Left lung (tissue), 10 donors: ENCODE results near the gene NANS. TPM values are rescaled to one million over a fixed set of nuclear protein-coding genes. Genes with fewer than 3 reads are reported as not detected.

Experiments used
- ATAC-seq: fragments of 200-7000 bp; cut with Tn5 transposase; one replicate; pipeline ENCODE4 v1.9.1; 2020; ENCODE audit warnings: moderate library complexity
- DNase-seq, 4 donors: peaks; one replicate each; pipeline ENCODE4 v3.0.0-alpha.2; 2013 to 2020
- H3K27ac ChIP-seq, 2 donors: fragments of 200-600 bp; sonication (generic) in 1 of 2; one replicate each; pipeline versions ENCODE4 v1.5.0 to v1.8.0; 2020 to 2021
- H3K27me3 ChIP-seq, 2 donors: fragments of 200-600 bp; sonication (generic) in 1 of 2; one replicate each; pipeline versions ENCODE4 v1.5.0 to v1.8.0; 2020 to 2021
- H3K36me3 ChIP-seq, 2 donors: fragments of 200-600 bp; sonication (generic) in 1 of 2; one replicate each; pipeline versions ENCODE4 v1.5.0 to v1.8.0; 2020 to 2021
- H3K4me1 ChIP-seq, 2 donors: fragments of 200-600 bp; one replicate each; pipeline ENCODE4 v1.8.0; 2021
- H3K4me3 ChIP-seq, 2 donors: fragments of 200-600 bp; sonication (generic) in 1 of 2; one replicate each; pipeline versions ENCODE4 v1.5.0 to v1.8.0; 2020 to 2021; ENCODE audit warnings: mild to moderate bottlenecking in 1 of 2
- H3K9me3 ChIP-seq, 2 donors: fragments of 200-600 bp; sonication (generic) in 1 of 2; one replicate each; pipeline versions ENCODE4 v1.5.0 to v1.8.0; 2020 to 2021
- intact Hi-C, 2 donors: fragments of 100-400 bp; cut with DNase I; formaldehyde crosslinking; loops; one replicate each; pipeline versions ENCODE4 v1.11.2 to v1.14.2; 2022
- polyA plus RNA-seq, 6 donors: library from polyadenylated mRNA; unstranded; fragments of 120-200 nt; gene quantifications; one replicate each; pipeline ENCODE4 v1.2.1, GENCODE V29; 2013; ENCODE audit not compliant: insufficient read length in 6 of 6
- total RNA-seq, 2 donors: library from RNA; stranded (reverse); fragmentation: NEBNext Ultra II Directional; extraction: Animal tissue kit (Norgen Biotek cat#: 25700); gene quantifications; one replicate each; pipeline ENCODE4 v1.2.1, GENCODE V29; 2021
- TF ChIP-seq, protein P1 (sequence below), 2 donors: fragments of 200-600 bp; sonication (generic) in 1 of 2; IDR thresholded peaks; one replicate each; pipeline versions ENCODE4 v1.5.0 to v1.8.0; 2021; ENCODE audit warnings: antibody characterized with exemption in 2 of 2
- donor health status: DM: no; HTN: yes; CAD: no.
- donor health status: DM: no; HTN: no; CAD: no.

Gene NANS
- total and polyA plus RNA-seq, 8 donors: 35.6 to 72.0 (median 40.4) TPM

GRCh38 chr9:98050351-98050750 lies 6.2 kb upstream of the NANS start:
- Histone ChIP-seq H3K27me3 (no peaks in the 10 kb centered on the region), H3K36me3 (no peaks in the 10 kb centered on the region), H3K4me3 (no peak overlapping the region), H3K27ac (no peak overlapping the region), H3K9me3 (no peaks in the 10 kb centered on the region), H3K4me1 (peaks cover 0 to 11% of the 10 kb centered on the region in 2 donors)
- TF ChIP-seq, protein P1, sequence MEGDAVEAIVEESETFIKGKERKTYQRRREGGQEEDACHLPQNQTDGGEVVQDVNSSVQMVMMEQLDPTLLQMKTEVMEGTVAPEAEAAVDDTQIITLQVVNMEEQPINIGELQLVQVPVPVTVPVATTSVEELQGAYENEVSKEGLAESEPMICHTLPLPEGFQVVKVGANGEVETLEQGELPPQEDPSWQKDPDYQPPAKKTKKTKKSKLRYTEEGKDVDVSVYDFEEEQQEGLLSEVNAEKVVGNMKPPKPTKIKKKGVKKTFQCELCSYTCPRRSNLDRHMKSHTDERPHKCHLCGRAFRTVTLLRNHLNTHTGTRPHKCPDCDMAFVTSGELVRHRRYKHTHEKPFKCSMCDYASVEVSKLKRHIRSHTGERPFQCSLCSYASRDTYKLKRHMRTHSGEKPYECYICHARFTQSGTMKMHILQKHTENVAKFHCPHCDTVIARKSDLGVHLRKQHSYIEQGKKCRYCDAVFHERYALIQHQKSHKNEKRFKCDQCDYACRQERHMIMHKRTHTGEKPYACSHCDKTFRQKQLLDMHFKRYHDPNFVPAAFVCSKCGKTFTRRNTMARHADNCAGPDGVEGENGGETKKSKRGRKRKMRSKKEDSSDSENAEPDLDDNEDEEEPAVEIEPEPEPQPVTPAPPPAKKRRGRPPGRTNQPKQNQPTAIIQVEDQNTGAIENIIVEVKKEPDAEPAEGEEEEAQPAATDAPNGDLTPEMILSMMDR (IDR thresholded peaks at IDR 0.05): no peak
- ATAC-seq (no peak), DNase-seq (no peak)
- intact Hi-C loops: no loop called here

GRCh38 chr9:98054376-98054951 lies 2.1 kb upstream of the NANS start:
- DNase-seq: no peak
- intact Hi-C loops: no loop called here
- no peak for ATAC-seq
- H3K4me1 ChIP-seq: peaks cover 6 to 30% of the 10 kb centered on the region in 2 donors
- H3K9me3 ChIP-seq: no peaks in the 10 kb centered on the region
- no peak overlapping the region for H3K27ac ChIP-seq
- peaks cover 0 to 5% of the 10 kb centered on the region in 2 donors for H3K36me3 ChIP-seq
- no peak overlapping the region for H3K4me3 ChIP-seq
- no peaks in the 10 kb centered on the region for H3K27me3 ChIP-seq
- TF ChIP-seq, protein P1 (IDR thresholded peaks at IDR 0.05): no peak

GRCh38 chr9:98057138-98057799 lies 737 bp downstream of the NANS start:
- H3K27ac ChIP-seq: peak overlapping the region; percentile 94 to 99
- peaks cover 0 to 27% of the 10 kb centered on the region in 2 donors for H3K36me3 ChIP-seq
- ATAC-seq (peak; percentile 5), DNase-seq (peak in 1 of 4 donors; percentile 18)
- H3K27me3 ChIP-seq: no peaks in the 10 kb centered on the region
- intact Hi-C loops: no loop called here
- H3K4me3 ChIP-seq: peak overlapping the region; percentile 86 to 92
- peaks cover 6 to 39% of the 10 kb centered on the region in 2 donors for H3K4me1 ChIP-seq
- H3K9me3 ChIP-seq: no peaks in the 10 kb centered on the region
- TF ChIP-seq, protein P1 (IDR thresholded peaks at IDR 0.05): no peak

DNA sequence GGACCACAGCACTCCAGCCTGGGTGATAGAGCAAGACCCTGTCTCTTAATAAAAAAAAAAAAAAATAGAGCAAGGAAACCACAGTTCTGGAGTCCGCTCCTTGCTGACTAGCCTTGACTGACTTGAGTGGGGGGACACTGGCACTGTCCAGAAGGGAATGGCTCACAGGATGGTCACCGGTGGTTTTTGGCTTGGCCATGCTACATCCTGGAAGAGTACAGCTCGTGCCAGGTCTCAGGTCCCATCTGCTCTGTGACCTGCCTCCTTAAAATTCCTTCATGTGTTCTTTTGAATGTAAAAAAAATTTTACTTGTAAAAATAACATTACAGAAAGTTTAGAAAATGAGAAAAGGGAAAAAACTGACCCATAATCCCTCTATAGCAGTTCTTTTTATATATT lies 5.6 kb downstream of the NANS start:
- intact Hi-C loops: no loop called here
- H3K27me3 ChIP-seq: no peaks in the 10 kb centered on the region
- DNase-seq: no peak
- H3K9me3 ChIP-seq: no peaks in the 10 kb centered on the region
- TF ChIP-seq, protein P1 (IDR thresholded peaks at IDR 0.05): no peak
- H3K4me1 ChIP-seq: peaks cover 6 to 34% of the 10 kb centered on the region in 2 donors
- no peak for ATAC-seq
- H3K36me3 ChIP-seq: peaks cover 0 to 75% of the 10 kb centered on the region in 2 donors
- H3K27ac ChIP-seq: no peak overlapping the region
- H3K4me3 ChIP-seq: no peak overlapping the region

DNA sequence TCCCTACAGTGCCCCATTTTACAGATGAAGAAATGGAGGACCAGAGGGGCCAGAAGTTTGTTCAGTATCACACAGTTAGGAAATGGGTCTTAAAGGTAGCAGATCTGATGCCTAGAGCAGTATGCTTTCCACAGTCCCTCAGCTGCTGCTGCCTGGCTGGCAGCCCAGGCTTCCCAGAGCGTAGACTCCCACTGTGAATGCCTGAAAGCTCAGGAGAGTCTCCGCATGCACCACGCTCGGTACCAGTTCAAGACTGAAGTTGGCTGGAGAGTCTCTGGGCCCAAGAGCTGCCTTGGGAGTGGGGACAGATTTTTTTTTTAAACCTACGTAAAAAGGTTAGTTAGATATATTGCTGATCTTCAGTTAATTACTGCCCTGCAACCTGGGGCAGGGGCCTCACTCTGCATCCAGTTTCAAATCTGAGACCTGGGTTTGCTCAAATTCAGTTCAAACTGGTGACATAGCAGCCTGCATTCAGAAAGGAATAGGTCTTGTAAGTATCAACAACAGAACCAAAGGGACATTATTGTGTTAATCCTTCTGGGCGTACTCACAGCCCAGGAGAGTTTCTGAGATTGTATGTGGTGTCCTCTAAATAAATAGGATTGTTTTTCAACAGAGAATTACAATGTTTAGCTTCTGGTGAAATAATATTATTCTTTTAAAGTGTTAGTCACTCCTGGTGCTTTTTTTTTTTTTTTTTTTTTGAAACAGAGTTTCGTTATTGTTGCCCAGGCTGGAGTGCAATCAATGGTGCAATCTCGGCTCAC lies 8.3 kb downstream of the NANS start:
- no peak for ATAC-seq
- Histone ChIP-seq H3K9me3 (no peaks in the 10 kb centered on the region), H3K4me1 (peaks cover 0 to 14% of the 10 kb centered on the region in 2 donors), H3K27ac (no peak overlapping the region), H3K27me3 (no peaks in the 10 kb centered on the region), H3K4me3 (no peak overlapping the region), H3K36me3 (peaks cover 0 to 81% of the 10 kb centered on the region in 2 donors)
- DNase-seq: no peak
- intact Hi-C loops: no loop called here
- TF ChIP-seq, protein P1 (IDR thresholded peaks at IDR 0.05): no peak
